Measurements from ENCODE around the gene ATXN7L1. TPM values are rescaled to one million over a fixed set of nuclear protein-coding genes. Genes with fewer than 3 reads are reported as not detected.

The ATXN7L1 gene
- total RNA-seq, 2 experiments from 2014 or later: 3.5 to 5.0 TPM

DNA sequence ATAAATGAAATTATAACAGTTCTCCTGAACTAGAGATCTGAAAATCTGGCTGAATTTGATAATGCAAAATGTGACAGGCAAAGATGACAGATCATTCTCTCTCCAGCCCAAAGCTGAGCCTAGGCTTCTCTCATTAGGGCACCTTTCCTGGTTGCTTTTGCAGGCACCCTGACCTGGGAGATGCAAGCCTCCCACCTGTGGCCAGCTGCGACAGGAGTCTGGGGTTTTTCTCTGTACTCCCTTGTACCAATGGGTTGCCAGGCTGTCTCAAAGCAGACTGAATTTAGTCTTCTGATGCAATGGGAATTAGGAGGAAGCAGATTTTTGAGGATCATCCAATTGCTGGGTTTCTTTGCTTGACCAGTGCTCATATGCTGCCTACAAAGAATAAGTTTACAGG, 210.1 kb downstream of the ATXN7L1 start:
- ChIA-PET POLR2A (no interaction called here), CTCF (interaction anchor here (0.9 to 2.2 kb wide), 3 partner anchors 9 to 94 kb away, joined by 3 to 18 read pairs (median 5); no protein-coding TSS in a partner anchor)
- Mint-ChIP-seq H3K27me3 (ENCODE audit: low read depth) (no peaks in the 10 kb centered on the region), H3K36me3 (ENCODE audit: low read depth) (no peaks in the 10 kb centered on the region), H3K27ac (no peak overlapping the region), H3K4me3 (no peak overlapping the region), H3K9me3 (ENCODE audit: insufficient read depth) (no peaks in the 10 kb centered on the region), H3K4me1 (ENCODE audit: low read depth) (no peaks in the 10 kb centered on the region)
- ATAC-seq: no peak
- no peak for DNase-seq

DNA sequence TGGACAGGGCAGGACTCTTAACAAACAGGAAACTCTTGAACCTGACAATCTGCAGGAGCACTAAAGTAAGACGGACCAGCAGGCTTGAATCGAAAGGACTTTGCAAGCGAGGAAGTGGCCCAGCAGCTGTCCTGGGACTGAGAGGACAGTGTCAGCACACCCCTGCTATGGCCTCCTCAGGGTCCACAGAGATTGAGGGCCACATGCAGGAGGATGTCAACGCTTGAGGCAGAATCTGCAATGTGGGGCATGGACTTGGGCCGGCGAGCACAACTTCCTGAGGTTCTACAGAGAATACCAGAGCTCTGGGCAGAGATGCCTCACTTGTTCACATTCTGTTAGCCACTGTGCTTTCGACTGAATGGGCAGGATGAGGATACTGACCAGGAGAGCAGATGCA, 210.7 kb downstream of the ATXN7L1 start:
- CTCF ChIA-PET: interaction anchor here (0.9 to 2.2 kb wide), 2 partner anchors 8 to 11 kb away, joined by 3 to 18 read pairs; no protein-coding TSS in a partner anchor
- Mint-ChIP-seq H3K27me3 (ENCODE audit: low read depth) (no peaks in the 10 kb centered on the region), H3K4me3 (no peak overlapping the region), H3K36me3 (ENCODE audit: low read depth) (no peaks in the 10 kb centered on the region), H3K27ac (no peak overlapping the region), H3K4me1 (ENCODE audit: low read depth) (no peaks in the 10 kb centered on the region), H3K9me3 (ENCODE audit: insufficient read depth) (no peaks in the 10 kb centered on the region)
- no peak for DNase-seq
- ATAC-seq: no peak
- POLR2A ChIA-PET: no interaction called here

DNA sequence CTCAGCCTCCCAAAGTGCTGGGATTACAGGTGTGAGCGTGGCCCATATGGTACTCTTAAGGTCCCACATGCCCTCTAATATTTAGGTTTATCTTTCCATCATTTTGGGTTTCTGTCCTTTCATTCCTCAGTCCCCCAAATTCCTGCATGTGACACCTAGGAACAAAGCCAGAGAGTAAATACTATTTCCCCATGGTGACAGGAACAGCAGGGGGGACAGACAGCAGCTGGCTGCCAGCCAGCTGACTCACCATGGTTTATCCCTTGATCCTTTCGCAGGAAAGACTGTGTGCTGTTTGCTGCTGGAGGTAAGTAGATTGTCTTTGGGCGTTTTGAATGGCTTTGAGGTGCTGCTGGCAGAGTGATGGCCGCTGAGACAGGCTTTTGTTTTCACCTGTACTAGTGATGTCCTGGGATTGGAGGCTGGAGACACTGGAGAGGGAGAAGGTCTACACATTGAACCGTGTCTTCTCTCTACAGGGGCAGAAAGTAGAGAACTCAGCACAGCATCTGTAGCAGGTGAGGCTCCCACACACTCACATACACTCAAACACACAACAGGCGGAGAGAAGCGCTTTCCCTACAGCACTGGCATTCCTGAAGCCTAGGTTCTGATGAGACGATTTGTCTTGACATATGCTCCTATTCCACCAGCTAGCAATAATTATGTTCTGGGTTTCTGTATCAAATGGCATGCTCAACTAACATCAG, 211.4 kb downstream of the ATXN7L1 start:
- no peak overlapping the region for H3K27ac Mint-ChIP-seq
- no peaks in the 10 kb centered on the region for H3K9me3 Mint-ChIP-seq (ENCODE audit: insufficient read depth)
- POLR2A ChIA-PET: no interaction called here
- no peaks in the 10 kb centered on the region for H3K27me3 Mint-ChIP-seq (ENCODE audit: low read depth)
- CTCF ChIA-PET: interaction anchor here (2.2 kb wide), 1 partner anchor 8 kb away, joined by 18 read pairs; no protein-coding TSS in a partner anchor
- DNase-seq (no peak), ATAC-seq (no peak)
- no peaks in the 10 kb centered on the region for H3K36me3 Mint-ChIP-seq (ENCODE audit: low read depth)
- H3K4me1 Mint-ChIP-seq (ENCODE audit: low read depth): no peaks in the 10 kb centered on the region
- H3K4me3 Mint-ChIP-seq: no peak overlapping the region

- Mint-ChIP-seq H3K36me3 (ENCODE audit: low read depth) (no peaks in the 10 kb centered on the region), H3K27me3 (ENCODE audit: low read depth) (no peaks in the 10 kb centered on the region), H3K9me3 (ENCODE audit: insufficient read depth) (no peaks in the 10 kb centered on the region), H3K4me1 (ENCODE audit: low read depth) (no peaks in the 10 kb centered on the region), H3K27ac (no peak overlapping the region), H3K4me3 (no peak overlapping the region)
- DNase-seq (no peak), ATAC-seq (no peak)
- ChIA-PET CTCF (interaction anchor here (0.8 to 1.3 kb wide), 5 partner anchors 11 to 379 kb away, joined by 3 to 5 read pairs (median 3); no protein-coding TSS in a partner anchor), POLR2A (interaction anchor here (0.6 kb wide), 1 partner anchor 249 kb away, joined by 4 read pairs; no protein-coding TSS in a partner anchor)
These were observed 213.4 kb downstream of the ATXN7L1 start for GRCh38 chr7:105662998-105663397.

- POLR2A ChIA-PET: no interaction called here
- no peak overlapping the region for H3K4me3 Mint-ChIP-seq
- no peak for ATAC-seq
These were observed 214.8 kb downstream of the ATXN7L1 start for GRCh38 chr7:105661625-105662024.

DNA sequence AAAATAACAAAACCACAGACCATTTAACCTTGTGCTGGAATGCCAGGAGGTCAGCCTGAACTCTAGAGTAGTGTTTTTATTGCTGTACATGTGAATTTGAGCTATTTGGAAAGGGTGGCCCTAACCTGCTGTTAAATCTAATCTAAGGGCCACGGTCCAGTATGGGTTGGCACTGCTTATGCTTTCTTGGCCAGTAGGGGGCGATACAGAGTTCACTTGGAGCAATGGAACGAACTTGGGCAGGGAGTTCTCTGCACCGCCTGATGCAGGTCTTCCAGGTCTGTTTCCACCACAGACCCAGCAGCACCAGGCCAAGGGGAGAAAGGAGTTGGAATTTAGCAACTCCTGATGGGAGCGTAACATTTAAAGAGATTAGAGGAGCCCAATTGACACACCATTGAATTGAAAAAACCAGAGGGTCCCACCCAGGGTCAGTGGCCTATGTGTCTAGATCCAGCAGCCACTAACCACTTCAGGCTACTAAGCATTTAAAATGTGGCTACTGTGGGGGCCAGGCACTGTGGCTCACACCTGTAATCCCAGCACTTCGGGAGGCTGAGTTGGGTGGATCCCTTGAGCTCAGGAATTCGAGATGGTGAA, 219.4 kb downstream of the ATXN7L1 start:
- peak; percentile 65 for ATAC-seq

More at GRCh38 chr7:105661625-105662024, 214.8 kb downstream of the ATXN7L1 start:
- CTCF ChIA-PET: interaction anchor here (1.3 kb wide), 1 partner anchor 12 kb away, joined by 5 read pairs; no protein-coding TSS in a partner anchor
- H3K27me3 Mint-ChIP-seq (ENCODE audit: low read depth): no peaks in the 10 kb centered on the region
- H3K9me3 Mint-ChIP-seq (ENCODE audit: insufficient read depth): no peaks in the 10 kb centered on the region
- H3K27ac Mint-ChIP-seq: no peak overlapping the region
- no peaks in the 10 kb centered on the region for H3K4me1 Mint-ChIP-seq (ENCODE audit: low read depth)
- H3K36me3 Mint-ChIP-seq (ENCODE audit: low read depth): no peaks in the 10 kb centered on the region
- DNase-seq: no peak

GRCh38 chr7:105655500-105656380, 220.7 kb downstream of the ATXN7L1 start:
- ATAC-seq (no peak), DNase-seq (no peak)
- ChIA-PET CTCF (interaction anchor here (0.9 to 2.9 kb wide), 15 partner anchors 14 to 387 kb away, joined by 3 to 43 read pairs (median 6); no protein-coding TSS in a partner anchor), POLR2A (no interaction called here)
- Mint-ChIP-seq H3K36me3 (ENCODE audit: low read depth) (no peaks in the 10 kb centered on the region), H3K9me3 (ENCODE audit: insufficient read depth) (no peaks in the 10 kb centered on the region), H3K4me1 (ENCODE audit: low read depth) (no peaks in the 10 kb centered on the region), H3K4me3 (no peak overlapping the region), H3K27me3 (ENCODE audit: low read depth) (no peaks in the 10 kb centered on the region), H3K27ac (no peak overlapping the region)

More for the DNA sequence above, 219.4 kb downstream of the ATXN7L1 start:
- POLR2A ChIA-PET: interaction anchor here (1.0 to 1.2 kb wide), 2 partner anchors 19 to 268 kb away, joined by 3 read pairs; no protein-coding TSS in a partner anchor
- no peak overlapping the region for H3K4me3 Mint-ChIP-seq
- H3K4me1 Mint-ChIP-seq (ENCODE audit: low read depth): no peaks in the 10 kb centered on the region
- no peaks in the 10 kb centered on the region for H3K36me3 Mint-ChIP-seq (ENCODE audit: low read depth)
- DNase-seq: peak; percentile 75
- no peaks in the 10 kb centered on the region for H3K27me3 Mint-ChIP-seq (ENCODE audit: low read depth)
- CTCF ChIA-PET: interaction anchor here (0.6 to 2.9 kb wide), 49 partner anchors 9 to 676 kb away, joined by 3 to 43 read pairs (median 4); no protein-coding TSS in a partner anchor
- no peaks in the 10 kb centered on the region for H3K9me3 Mint-ChIP-seq (ENCODE audit: insufficient read depth)
- H3K27ac Mint-ChIP-seq: no peak overlapping the region

DNA sequence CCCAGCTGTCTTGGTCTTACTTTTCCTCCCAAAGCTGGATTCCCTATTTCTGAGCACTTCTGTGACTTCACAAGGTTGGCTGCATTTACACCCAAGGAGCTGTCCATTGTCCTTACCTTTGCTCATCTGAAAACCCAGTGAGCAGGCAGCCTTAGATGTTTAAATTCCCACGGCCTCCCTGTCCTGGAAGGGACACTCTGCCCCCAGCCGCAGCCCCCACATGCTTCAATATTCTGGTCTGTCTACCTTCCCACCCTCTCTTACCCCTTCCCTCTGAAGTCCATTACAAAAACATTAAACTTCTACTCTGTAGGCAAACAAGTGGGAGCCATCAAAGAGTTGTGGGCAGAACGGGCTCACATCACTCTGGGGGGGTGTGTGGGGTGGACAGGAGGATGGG, 221.3 kb downstream of the ATXN7L1 start:
- ATAC-seq: no peak
- peaks cover 3% of the 10 kb centered on the region for H3K4me1 Mint-ChIP-seq (ENCODE audit: low read depth)
- ChIA-PET POLR2A (no interaction called here), CTCF (interaction anchor here (0.9 to 1.2 kb wide), 3 partner anchors 11 to 388 kb away, joined by 3 to 4 read pairs (median 3); no protein-coding TSS in a partner anchor)
- no peaks in the 10 kb centered on the region for H3K9me3 Mint-ChIP-seq (ENCODE audit: insufficient read depth)
- no peak for DNase-seq
- H3K27me3 Mint-ChIP-seq (ENCODE audit: low read depth): no peaks in the 10 kb centered on the region
- no peak overlapping the region for H3K27ac Mint-ChIP-seq
- no peak overlapping the region for H3K4me3 Mint-ChIP-seq
- no peaks in the 10 kb centered on the region for H3K36me3 Mint-ChIP-seq (ENCODE audit: low read depth)

DNA sequence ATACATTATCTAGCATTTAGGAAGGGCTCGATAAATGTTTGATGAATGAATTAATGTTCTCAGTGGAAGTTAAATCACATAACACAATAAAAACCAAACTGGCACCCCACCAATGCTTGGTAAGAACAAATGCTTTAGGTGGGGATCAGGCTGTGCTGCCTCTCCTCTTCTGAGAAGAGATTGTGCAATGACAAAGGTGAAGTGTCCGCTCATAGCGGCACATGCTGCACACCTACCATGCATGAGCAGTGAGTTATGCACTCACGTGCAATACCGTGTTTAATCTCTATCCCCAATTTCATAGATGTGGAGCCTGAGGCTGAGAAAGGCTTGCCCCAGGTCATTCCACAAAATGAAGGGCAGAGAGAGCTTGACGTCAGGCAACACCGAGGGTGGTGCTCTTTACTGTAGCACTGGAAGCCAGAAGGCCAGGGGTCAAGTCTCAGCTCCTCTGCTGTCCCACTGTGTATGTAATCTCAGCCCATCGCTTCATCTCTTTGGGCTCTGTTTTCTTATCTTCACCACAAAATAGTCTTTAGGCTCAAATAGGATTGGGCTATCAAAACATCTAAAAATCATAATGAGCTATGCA, 222.2 kb downstream of the ATXN7L1 start:
- H3K4me3 Mint-ChIP-seq: no peak overlapping the region
- DNase-seq (no peak), ATAC-seq (no peak)
- ChIA-PET CTCF (interaction anchor here (0.9 to 1.2 kb wide), 5 partner anchors 12 to 389 kb away, joined by 3 to 4 read pairs (median 3); no protein-coding TSS in a partner anchor), POLR2A (no interaction called here)
- H3K27ac Mint-ChIP-seq: no peak overlapping the region
- no peaks in the 10 kb centered on the region for H3K9me3 Mint-ChIP-seq (ENCODE audit: insufficient read depth)
- no peaks in the 10 kb centered on the region for H3K27me3 Mint-ChIP-seq (ENCODE audit: low read depth)
- no peaks in the 10 kb centered on the region for H3K36me3 Mint-ChIP-seq (ENCODE audit: low read depth)
- peaks cover 5% of the 10 kb centered on the region for H3K4me1 Mint-ChIP-seq (ENCODE audit: low read depth)

DNA sequence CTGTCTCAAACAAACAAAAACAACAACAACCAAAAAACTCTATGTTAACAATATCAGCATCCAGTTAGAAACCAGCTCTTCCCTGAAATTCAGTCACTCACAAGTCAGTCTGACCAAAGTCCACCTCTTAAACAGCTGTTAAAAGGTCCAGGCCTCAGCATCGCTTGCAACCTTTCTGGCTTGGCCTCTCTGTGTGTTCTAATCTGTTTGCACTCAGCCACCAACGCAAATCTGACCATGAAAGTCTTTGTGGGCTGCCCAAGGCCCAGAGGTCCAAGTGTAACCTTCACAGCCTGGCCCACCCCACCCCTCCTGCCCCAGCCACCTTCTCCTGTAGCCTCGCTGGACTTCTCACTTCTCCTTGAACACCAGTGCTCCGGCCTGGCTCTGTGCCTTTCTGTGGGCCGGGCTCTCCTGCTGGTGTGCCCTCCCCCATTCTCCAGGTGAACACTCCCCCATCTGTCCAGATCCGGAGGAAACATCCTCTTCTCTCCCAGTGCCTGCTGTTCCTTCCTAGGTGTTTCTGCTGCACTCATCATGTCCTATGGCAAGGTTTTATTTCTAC, 222.9 kb downstream of the ATXN7L1 start:
- Mint-ChIP-seq H3K4me1 (ENCODE audit: low read depth) (peaks cover 5% of the 10 kb centered on the region), H3K9me3 (ENCODE audit: insufficient read depth) (no peaks in the 10 kb centered on the region), H3K27ac (no peak overlapping the region), H3K4me3 (no peak overlapping the region), H3K27me3 (ENCODE audit: low read depth) (no peaks in the 10 kb centered on the region), H3K36me3 (ENCODE audit: low read depth) (no peaks in the 10 kb centered on the region)
- DNase-seq: no peak
- POLR2A ChIA-PET: no interaction called here
- no peak for ATAC-seq
- CTCF ChIA-PET: interaction anchor here (0.6 to 2.0 kb wide), 14 partner anchors 10 to 389 kb away, joined by 3 to 14 read pairs (median 3); no protein-coding TSS in a partner anchor
